Skeletal muscle cell (primary cell): ENCODE measurements around the gene BPNT1.
"Not testable (repeated sequence)": the region's sequence is repeated elsewhere in the genome, so short reads cannot be mapped to it uniquely, and the experiment has no call there.

ENCODE experiments used
- DNase-seq: peaks from one replicate; pipeline ENCODE4 v3.0.0-alpha.2; 2010; ENCODE audit warnings: low read depth
- H3K4me3 ChIP-seq: 2 replicates; pipeline ENCODE4 v1.5.1; 2011; ENCODE audit warnings: low read depth, mild to moderate bottlenecking, control low read depth, low read length, moderate library complexity

BPNT1 gene

DNA sequence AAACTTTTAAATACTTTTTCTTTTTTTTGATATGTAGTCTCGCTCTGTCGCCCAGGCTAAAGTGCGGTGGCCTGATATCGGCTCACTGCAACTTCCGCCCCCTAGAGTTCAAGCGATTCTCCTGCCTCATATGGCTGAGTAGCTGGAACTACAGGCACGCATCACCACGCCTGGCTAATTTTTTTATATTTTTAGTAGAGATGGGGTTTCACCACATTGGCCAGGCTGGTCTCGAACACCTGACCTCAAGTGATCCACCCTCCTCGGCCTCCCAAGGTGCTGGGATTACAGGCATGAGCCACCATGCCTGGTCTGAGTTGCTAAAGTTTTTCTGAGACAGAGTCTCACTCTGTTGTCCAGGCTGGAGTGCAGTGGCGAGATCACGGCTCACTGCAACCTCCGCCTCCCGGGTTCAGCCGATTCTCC is 3.3 kb downstream of the BPNT1 start:
- DNase-seq, H3K4me3 ChIP-seq: not testable (repeated sequence)

DNA sequence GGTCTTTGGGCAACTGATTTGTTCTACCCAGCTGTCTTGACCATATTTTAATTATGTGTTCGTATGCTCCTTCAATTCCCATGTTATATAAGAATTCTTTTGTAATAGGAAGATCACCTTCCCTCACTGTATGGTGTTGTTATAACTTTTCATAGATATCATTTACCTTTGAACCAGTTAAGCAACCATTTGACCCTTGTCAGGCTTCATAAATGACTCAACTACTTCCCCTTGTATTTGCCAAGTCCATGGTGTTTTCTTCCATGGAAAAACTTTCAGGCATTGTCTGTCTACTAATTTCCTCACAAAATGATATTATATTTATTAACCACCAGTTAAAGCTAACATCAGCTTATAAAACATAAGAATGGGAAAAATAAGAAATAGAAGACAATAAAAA is 5.1 kb downstream of the BPNT1 start:
- no peak overlapping the region for H3K4me3 ChIP-seq
- no peak for DNase-seq

DNA sequence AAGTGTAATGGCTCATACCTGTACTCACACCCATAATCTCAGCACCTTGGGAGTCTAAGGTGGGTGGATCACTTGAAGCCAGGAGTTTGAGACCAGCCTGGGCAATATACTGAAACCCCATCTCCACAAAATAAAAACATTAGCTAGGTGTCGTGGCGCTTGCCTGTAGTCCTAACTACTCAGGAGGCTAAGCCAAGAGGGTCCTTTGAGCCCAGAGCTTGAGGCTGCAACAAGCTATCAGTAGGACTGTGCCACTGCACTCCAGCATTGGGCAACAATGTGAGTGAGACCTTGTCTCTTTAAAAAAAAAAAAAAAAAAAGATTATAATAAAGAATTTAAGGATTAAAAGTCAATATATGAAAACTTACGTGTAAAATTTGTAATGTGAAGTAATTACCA is 11.7 kb downstream of the BPNT1 start:
- no peak for DNase-seq
- H3K4me3 ChIP-seq, result no peak overlapping the region

DNA sequence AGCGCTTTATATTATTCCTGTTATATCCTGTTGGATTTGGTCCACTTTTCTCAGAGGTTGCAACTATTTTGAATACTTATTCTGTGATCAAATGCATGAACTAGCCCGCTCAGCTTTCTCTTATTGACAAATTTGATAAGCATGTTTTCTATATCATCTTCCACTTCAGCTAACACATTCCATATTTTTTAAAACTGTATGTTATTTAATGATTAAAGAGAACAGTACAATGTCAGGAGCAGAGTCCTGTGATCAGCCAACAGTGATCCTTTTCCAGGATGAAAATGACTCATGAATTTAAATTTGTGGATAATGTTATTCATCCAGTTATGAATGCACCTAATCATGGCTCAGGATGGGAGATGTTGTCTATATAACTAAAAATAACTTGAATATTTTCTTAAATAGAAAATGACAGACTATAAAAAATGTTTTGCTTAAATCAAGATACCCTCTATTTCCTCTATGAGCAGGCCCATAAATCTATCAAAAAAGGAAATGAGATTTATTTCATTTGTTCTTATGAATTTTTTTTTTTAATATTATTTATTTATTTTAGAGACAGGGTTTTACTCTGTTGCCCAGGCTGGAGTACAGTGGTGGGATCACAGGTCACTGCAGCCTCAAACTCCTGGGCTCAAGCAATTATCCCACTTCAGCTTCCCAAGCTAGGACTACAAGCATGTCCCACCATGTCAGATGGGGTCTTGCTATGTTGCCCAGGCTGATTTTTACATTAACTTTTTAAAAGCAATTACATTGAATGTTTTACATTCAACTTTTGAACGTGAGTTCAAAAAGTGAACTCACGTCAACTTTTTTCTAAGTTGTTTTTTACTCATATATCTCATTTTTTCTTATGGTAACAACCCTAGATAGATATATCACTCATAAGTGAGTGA is 12.5 kb downstream of the BPNT1 start:
- no peak overlapping the region for H3K4me3 ChIP-seq
- DNase-seq, result no peak

DNA sequence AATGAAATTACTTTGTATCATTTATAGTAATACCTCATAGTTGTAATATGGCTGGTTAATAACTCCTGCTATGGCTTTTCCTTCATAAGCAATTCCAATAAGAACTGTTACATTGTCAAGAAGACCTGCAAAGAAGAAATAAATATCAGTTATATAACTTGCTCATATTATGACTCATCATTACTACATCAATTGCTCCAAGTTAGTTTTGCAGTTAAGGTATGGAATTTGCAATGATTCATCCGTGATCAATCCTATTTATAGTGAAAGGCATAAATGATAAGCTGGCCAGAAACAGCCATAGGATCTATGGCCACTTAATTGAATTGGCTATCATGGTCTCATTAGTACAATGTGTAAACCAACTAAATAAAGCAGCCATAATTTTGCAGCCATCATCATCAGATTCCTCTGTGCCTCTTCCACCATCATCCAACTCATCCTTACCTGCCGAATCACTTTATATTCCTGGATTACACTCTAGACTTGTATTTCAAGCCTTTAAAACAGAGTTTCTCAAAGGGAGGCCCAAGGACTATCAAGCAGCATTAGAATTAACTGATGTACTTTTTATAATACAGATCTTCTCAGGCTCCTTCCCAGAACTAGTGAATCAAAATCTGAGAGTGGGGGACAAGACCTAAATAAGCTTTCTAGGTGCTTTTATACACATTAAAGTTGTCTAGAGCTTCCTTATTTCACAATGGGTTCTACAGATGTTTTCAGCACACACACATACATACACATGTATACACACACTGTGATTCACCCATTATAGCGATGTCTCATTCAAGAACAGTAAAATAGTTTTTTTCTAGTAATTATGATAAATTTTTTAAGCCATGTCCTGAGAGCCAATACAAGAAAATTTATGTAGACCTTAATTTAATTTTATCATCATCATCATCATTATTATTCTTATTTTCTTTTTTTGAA is 22.1 kb downstream of the BPNT1 start:
- H3K4me3 ChIP-seq, result no peak overlapping the region
- no peak for DNase-seq

DNA sequence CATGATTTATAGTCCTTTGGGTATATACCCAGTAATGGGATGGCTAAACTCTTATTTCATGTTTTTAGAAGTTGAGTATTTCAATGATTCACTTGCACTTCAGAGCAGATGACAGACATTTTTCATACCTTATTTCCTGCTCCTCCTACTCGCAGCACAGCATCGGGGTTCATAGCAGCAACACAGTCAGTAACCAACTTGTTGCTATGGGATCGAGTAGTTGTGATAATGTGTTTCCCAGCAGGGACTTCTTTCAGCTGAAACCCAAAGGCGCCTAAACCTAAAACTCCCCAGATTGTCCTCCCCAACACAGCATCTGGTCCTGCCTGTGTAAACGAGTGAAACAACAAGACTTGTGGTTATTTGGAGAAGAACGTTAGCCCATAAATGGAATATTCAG is 27.0 kb downstream of the BPNT1 start:
- no peak for DNase-seq
- H3K4me3 ChIP-seq, result no peak overlapping the region

DNA sequence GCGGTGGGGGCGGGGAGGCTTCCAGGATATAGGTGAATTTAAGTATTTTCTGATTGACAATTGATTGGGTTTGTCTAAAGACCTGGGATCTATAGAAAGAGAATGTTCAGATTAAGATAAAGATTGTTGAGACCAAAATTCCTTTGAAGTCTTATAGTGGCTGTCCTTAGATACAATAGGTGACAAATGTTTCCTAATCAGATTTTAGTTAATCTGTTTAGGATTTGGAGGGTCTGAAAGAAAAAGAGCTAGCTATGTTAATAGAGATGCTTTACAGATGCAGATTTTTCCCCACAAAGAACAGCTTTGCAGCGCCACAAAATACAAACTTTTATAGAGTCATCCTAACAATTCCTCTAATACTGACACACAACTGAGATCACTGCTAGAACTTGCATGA is 28.7 kb downstream of the BPNT1 start:
- no peak for DNase-seq
- H3K4me3 ChIP-seq, result no peak overlapping the region

DNA sequence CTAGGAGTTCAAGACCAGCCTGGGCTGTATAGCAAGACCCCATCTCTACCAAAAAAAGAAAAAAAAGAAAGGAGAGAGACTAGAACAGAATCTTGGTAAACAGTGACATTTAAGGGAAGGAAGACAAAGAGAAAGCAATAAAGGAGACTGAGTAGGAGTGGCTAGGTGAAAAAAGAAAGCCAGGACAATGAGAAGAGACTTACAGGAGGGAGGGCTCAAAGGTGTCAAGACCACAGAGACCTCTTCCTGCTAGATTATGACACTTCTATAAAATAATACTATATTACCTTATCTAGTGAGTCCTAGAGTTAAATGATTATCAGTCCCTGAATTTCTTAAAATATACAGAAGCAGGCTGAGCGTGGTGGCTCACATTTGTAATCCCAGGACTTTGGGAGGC is 33.2 kb downstream of the BPNT1 start:
- DNase-seq, result no peak
- H3K4me3 ChIP-seq, result no peak overlapping the region

DNA sequence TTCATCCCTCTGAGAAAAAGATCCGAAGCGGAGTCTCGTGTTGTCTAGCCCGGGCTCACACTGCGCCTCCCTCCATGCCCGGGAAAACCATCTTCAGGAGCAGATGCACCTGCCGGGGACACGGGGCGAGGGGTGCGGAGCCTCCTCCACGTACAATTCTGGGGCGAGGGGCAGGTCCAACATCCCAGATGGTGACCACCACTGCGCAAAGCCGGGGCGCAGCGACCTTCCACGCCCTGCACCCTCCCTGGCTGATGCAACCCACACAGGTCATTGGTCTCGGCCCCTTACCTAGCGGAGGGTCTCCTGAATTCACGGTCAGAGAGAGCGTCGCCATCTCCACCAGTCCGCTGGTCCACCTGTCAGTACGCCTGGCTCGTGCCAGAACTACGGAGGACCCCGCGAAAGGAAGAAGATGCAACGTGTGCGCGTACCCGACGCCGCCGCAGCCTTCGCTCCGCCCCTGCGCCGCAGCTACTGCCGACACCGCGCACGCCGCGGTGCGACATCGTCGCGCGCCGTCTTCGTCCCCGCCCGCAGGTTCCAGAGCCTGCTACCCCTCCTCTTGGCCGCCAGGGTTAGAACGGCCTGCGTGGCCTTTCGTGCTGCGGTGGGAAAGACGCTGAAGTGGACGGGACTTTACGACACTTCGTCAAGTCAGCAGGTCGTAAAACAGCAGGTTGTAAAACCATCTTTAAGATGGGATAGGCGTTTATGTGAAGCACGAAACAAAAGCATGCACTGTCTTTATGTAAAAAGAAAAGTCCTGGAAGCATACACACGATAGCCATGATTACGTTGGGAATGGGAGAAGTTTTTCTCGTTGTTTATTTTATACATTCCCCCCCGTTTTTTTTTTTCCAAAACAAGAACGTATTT is 43.3 kb downstream of the BPNT1 start, which contains the start of gene EPRS1:
TSS of gene EPRS1 (minus strand) at position 454 of the 879 bp plus-strand sequence. CDS start at position 337, 117 bp downstream.
- peak within 1 kb of the TSS; percentile 88 for H3K4me3 ChIP-seq
- peak; percentile 96 for DNase-seq

DNA sequence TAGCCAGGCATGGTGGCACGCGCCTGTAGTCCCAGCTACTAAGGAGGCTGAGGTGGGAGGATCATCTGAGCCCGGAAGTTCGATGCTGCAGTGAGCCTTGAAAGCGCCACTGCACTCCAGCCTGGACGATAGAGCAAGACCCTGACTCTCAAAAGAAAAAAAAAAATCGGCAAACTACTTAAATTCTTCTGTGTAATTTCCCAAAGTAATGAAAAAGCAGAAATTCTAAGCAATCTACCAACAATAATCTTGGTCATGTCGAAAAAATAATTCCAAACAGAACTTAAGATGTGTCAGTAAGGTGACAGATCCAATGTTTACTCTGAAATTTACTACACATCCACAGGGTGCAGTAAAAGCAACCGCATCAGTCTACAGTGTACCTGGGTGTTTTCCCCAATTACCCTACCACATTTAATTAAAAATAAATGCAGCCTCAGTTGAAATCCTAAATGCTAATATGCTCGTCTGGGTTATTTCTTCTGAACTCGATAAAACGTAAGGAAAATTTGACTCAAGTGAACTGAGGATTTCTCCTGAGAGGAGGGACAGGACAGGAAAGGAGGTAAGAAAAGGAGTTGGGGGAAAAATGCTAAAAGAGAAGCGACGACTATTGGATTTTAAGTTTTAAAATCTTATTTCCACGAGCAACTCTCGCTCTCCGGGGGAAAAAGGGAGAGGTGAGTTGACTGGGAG is 44.1 kb downstream of the BPNT1 start:
- DNase-seq, result no peak
- peak overlapping the region; percentile 88 for H3K4me3 ChIP-seq

DNA sequence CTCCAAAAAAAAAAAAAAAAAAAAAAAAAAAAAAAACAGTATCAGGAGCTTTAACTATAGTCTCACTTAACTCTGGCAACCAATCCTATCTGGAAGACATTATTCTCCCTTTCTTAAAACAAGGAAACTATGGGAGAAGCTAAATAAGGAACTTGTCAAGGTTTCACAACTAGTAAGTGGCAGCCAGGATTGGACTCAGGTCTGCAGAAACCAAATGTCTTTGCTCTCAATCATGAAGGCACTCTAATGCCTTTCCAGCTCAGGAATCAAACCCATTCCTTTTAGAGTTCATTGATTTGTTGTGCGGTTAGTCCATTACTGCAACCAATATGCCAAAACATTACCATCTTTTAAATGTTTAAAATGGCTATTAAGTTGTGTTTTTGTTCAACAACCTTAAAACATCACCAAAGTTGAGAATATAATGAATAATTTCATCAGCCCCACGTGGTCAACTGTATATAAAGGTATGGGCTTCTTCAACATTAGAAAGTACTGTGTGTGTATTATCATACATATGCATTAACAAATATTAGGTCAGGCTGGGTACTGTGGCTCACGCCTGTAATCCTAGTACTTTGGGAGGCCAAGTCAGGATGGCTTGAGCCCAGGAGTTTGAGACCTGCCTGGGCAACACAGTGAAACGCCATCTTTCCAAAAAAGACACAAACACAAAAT is 44.8 kb downstream of the BPNT1 start:
- no peak for DNase-seq
- peak overlapping the region; percentile 88 for H3K4me3 ChIP-seq

DNA sequence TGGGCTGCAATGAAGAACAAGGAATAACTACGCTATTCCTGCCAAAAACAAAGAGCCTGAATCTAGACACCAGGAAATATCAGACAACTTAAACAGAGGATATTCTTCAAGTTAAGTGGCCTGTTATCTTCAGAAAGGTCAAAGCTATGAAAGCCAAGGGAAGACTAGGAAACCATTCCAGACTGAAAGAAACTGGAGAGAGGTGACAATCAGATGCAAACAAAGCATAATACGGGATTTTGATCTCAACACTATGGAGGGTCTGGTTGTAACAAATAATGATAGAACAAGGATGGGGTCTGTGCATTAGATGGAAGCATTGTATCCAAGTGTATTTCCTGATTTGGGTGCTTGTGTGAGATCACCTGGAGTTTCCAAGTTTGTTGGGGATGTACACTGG is 45.9 kb downstream of the BPNT1 start:
- DNase-seq, result no peak

DNA sequence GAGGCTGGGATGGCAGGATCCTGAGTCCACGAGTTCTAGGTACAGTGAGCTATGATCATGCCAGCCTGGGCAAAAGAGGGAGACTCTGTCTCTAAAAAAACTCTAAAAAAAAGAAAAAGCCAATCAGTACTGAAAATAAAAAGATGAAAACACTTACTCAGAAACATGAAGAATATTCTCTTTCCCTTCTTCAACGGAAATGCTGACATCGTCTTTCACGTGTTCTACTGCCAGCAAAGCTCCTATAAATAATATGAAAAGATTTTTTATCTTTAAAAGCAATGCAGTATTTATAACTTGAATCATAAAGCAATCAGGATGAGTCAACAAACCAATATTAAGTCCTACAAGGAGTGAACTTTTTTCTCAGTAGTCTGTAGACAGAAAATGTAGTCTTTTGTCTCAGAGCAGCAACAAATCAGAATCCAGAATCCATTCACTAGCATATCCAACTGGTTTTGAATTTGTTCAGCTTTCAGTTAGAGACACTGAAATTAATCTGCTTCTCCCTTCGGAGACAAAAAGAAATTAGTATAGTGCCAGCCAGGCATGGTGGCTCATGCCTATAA is 49.5 kb downstream of the BPNT1 start:
- DNase-seq, result no peak
- H3K4me3 ChIP-seq, result no peak overlapping the region

More for the DNA sequence above, 45.9 kb downstream of the BPNT1 start:
- no peak overlapping the region for H3K4me3 ChIP-seq

DNA sequence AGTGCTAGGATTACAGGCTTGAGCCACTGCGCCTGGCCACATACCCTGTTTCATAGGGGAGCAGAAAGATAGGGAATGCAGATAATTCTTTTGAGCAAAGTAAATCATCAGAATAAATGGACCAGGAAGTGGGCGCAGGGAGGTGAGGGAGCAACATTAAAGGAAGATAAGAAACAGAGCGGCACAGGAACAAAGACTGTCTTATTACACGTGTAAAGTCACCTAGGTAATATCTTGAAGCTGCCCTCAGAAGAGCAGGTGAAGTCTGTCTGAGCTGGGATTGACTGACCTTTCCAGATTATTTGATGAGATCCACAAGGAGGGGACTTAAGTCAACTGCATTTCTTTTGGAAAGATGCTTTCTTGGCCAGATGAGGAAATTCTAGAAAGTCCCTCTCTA is 50.9 kb downstream of the BPNT1 start:
- no peak overlapping the region for H3K4me3 ChIP-seq
- no peak for DNase-seq

DNA sequence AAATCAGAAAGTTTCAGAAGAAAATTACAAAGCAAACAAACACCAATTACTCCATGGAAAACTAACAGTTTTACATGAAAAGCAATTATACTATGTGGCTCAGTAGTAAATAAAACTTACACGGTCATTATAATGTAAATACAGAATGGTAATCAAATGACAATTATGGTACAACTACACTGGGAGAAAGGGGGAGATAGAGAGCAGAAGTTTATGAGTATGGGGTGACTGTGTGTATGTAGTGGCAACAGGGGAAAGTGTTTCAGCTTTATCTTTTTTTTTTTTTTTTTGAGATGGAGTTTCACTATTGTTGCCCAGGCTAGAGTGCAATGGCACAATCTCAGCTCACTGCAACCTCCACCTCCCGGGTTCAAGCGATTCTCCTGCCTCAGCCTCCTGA is 51.8 kb downstream of the BPNT1 start:
- DNase-seq, result not testable (repeated sequence)

DNA sequence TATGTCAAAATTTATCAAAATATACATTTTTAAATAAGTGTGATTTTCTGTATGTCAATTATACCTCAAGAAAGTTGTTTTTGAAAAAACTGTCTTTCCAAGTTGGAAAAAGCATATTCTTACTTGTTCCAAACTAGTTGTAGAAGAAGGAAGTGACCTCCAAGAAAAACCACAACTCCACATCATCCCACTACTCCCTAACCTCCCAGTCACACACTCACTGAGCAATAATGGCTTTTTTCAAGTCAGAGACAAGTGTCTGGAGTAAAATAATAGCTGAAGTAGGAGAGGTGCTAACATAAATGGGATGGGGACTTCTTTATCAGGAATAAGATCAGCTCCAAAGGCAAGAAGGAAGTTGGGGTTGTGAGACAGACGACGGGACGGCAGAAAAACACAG is 56.7 kb downstream of the BPNT1 start:
- no peak for DNase-seq
- H3K4me3 ChIP-seq, result no peak overlapping the region

More for the DNA sequence above, 51.8 kb downstream of the BPNT1 start:
- not testable (repeated sequence) for H3K4me3 ChIP-seq

DNA sequence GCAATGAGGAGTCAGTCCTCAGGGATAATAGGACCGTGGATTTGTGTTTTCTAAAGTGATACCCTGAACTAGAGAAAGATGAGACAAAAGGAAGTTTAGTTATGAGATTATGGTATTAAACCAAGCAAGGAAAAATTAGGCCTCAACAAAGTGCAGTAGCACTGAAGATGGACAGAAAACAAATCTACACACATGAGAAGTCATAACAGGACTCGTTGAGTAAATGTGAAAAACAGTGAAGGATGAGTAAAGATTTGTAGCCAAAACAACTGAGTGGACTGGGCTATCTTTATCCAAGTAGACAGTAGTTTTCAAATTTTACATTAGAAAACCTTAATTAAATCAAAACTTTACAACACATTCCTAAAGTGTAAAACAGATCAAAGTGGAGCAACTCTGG is 58.3 kb downstream of the BPNT1 start:
- no peak for DNase-seq
- no peak overlapping the region for H3K4me3 ChIP-seq

DNA sequence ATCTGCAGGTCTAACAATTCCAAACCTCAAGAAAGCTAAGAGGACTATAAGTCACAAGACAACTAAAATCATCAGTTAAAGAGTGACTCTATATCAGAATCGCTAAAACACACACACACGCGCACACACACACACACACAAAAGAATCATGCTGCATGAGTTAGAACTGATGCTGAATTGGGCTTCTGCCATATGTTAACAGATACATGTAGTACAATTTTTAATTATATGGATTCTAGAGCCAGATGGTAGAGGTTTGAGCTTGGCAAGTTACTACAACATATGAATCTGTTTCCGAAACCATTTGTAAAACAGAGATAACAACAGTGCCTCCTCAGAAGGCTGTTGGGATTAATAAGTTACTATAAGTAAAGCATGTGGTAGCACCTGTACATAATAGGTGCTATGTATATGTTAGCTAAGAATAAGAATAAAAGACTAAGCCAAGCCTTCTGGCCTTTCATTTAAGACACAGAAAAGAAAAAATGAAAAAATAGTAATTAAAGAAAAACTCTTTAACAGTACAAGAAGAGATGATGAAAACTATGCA is 61.2 kb downstream of the BPNT1 start:
- no peak overlapping the region for H3K4me3 ChIP-seq
- no peak for DNase-seq
